ENCODE data around the gene SLC44A1. TPM values are rescaled to one million over a fixed set of nuclear protein-coding genes. Genes with fewer than 3 reads are reported as not detected.

Gene SLC44A1
- total RNA-seq, 1 donor from 2014 or later, result 52.5 TPM

DNA sequence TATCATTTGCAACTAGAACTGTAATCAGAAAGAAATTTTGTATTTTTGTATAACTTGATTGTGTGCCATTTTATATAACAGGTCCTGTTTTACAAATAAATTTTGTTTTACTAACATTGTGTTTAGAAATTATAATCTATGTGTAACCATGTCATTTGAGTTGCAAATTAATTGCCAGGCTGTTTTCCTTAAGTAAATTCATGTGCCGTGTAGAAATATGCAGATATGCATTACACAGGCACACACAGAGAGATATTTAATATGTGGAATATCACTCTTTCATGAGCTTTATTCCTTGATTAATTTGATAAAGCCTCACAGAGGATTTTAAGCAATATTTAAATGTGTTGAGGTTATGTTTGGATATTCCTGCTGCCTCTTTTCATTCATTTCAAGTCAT lies 146.8 kb downstream of the SLC44A1 start:
- DNase-seq (ENCODE audit: low spot score), result no peak

DNA sequence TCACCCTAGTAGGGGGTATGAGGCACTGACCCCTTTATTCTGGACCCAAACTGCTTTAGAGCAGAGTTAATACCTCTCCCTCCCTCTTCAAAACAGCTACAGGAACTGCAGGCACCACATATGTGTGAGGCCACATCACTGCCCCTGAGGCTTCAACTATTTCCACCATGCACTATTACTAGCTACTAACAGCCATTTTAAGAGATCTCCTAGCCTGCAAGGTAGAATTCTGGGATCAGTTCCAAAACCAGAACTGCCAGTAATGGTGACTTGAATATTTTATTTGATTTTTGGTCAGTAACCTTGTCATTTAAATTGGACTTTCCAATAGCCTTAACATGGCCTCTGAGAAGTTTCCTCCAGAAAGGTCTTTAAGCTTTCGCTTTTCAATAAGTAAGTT lies 148.1 kb downstream of the SLC44A1 start:
- DNase-seq (ENCODE audit: low spot score), result no peak

DNA sequence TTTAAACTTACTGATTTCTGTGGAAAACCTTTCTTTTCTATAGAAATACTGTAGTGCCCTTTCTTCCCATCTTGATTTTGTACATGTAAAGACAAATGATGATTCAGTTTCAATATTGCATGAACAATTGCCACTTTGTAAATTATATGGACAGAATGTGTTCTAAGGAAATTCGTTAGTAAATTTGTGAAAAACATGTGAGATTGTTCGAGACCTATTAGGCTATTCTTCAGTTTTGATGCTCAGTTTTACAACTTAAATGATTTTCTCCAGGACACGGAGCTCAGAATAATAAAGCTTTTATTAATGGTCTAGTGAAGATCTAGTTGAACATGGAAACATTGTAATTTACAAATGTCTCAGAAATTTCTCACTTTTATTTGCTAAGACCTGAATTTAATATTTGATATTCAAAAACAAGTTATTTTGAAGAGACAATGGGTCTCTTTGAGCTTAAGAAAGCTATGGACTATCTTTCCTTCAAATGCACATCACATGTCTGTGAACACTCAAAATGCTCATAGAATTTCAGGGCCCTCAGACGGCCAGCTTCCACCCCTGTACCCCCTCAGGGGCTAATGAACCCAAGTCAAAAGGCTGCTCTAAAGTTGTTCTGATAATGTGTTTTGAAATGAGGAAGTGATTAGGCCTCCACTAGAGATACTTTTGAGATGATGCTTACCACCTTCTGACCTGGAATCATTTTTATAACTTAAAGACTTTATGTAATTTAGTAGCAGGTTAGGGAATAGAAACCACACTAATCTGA lies 149.3 kb downstream of the SLC44A1 start:
- no peak for DNase-seq (ENCODE audit: low spot score)

GRCh38 chr9:105396441-105396840 lies 152.0 kb downstream of the SLC44A1 start:
- DNase-seq (ENCODE audit: low spot score), result no peak

- no peak for DNase-seq (ENCODE audit: low spot score)
These were observed 152.4 kb downstream of the SLC44A1 start for GRCh38 chr9:105396901-105397300.

DNA sequence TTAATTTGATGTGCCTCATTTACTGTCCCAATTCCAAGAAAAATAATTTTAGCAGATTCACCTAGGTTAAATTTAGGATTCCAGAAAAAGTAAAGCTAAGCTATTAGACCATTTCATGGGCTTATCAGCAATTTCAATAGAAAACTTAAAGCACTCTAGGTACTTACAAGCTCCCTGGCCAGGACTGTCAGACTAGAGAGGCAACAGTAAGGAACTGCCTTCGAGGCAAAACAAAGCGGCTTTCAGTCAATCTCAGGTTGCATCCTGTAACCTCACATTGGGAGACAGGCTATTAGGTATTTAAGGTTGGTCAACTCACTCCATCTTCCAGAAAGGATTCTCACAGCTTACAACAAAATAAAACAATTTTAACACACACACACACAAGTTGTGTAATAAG lies 154.7 kb downstream of the SLC44A1 start:
- no peak for DNase-seq (ENCODE audit: low spot score)

DNA sequence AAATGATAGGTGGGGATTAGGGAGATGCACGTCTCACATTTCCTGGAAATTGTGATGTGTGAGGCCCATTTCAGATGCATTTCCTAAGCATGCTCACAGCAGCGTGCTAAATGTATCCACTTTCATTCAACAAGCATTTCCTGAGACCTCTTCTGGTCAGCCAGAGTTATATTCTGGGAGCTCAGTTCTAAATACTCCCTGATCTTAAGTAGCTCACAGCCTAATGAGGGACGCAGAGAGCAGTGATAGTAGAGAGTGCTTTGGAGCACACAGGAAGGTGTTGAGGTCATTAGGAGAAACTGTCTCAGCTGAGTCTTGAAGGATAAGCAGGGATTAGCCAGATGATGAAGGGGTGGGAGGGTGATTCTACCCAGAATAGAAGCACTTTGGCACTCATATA lies 157.2 kb downstream of the SLC44A1 start:
- DNase-seq (ENCODE audit: low spot score), result peak; percentile 38

- DNase-seq (ENCODE audit: low spot score), result no peak
These were observed 159.2 kb downstream of the SLC44A1 start for GRCh38 chr9:105403552-105404248.

DNA sequence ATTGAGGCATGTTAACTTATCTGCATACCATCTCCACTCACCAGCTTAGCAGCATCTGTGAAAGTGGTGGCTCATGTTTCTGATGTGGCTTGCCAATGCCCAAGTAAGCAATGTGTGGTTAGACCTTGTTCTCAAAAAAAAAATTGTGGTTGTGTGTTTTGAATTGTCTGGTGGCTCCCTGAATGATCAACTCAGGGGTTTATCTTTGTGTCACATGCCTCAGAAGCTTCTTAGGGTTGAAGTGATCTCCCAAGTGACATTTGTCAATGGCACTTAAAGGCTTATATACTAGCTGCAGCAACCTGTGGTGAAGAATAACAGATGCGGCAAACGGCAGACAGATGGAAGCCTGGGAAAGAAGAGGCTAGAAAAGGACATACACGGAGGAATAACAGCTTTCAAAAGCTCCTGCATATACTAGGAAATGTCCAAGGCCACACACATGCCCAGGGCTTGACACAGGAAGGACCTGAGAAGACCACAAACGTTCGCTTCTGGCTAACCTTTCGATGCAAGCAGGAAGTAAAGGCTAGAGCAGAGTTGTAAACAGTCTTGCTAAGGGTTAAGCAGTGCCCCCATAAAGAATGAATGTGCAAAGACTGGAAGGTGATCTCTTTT lies 161.2 kb downstream of the SLC44A1 start:
- no peak for DNase-seq (ENCODE audit: low spot score)

DNA sequence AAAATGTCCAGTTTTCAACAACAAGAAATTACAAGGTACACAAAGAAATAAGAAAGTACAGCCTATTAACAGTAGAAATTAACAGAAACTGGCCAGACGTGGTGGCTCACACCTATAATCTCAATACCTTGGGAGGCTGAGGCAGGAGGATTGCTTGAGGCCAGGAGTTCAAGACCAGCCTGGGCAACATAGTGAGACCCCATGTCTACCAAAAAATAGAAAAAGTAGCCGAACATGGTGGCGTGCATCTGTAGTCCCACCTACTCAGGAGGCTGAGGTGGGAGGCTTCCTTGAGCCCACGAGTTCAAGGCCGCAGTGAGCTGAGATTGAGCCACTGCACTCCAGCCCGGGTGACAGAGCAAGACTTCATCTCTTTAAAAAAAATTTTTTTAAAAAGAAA lies 161.9 kb downstream of the SLC44A1 start:
- DNase-seq (ENCODE audit: low spot score), result no peak

DNA sequence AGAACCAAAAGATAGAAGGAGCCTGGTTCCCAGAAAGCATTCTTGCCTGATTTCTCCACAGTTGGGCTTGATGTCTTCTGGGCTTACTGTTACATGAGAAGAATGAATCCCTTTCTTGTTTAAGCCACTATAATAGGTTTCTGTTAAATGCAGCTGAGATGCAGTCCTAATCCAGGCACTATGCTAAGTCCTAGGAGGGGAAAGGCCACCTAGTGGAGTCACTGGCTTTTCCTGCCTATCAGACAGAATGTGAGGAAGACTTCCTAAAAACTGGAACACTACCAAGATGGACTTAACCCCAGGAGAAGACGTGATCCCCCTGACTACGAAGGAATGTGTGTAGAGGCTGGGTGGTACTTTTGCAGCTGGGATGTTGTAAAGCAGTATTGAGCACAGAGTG lies 169.1 kb downstream of the SLC44A1 start:
- peak; percentile 72 for DNase-seq (ENCODE audit: low spot score)

DNA sequence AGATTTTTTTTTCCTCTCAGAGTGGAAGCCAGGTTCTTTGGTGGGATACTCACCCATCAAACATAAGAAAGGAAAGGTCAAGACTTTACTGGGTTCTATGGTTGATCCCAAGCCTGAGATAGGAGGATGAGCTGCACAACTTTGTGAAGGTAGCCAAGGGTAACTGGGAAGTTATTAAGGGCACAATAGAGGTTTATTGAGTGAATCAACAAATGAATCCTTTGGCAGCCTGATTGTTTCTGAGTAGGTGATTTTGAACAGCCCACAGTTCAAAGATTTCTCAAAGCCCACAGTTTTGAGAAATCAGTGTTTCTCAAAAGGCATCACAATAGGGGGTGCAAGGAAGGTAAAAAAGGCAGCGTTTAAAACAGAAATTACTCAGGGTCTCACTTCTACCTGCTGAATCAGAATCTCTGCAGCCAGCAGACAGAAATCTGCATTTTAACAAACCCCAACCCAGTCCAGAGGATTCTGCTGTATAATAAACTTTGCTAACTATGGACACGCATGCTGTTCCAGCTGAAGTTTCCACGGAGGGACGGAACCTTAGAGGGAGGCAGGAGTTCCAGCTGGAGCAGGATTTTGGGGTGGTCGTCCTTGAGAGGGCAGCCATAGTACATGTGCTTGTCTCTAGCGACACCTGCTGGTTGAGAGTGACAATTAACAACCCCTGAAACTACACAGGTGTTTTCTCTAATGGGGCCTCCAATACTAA lies 170.7 kb downstream of the SLC44A1 start:
- DNase-seq (ENCODE audit: low spot score), result peak; percentile 49

DNA sequence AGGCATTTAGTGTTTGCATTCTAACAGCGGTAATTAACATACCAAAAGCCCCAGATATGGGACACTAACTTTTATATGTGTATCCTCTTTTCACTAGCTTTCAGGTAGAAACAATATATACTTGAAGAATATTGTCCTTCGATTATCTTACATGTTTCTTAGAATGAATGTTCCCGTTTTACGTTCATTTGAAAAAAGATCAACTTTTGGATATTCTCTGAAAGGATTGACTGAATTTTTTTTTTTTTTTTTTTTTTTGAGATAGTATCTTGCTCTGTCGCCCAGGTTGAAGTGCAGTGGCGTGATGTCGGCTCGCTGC lies 171.2 kb downstream of the SLC44A1 start:
- DNase-seq (ENCODE audit: low spot score), result no peak

DNA sequence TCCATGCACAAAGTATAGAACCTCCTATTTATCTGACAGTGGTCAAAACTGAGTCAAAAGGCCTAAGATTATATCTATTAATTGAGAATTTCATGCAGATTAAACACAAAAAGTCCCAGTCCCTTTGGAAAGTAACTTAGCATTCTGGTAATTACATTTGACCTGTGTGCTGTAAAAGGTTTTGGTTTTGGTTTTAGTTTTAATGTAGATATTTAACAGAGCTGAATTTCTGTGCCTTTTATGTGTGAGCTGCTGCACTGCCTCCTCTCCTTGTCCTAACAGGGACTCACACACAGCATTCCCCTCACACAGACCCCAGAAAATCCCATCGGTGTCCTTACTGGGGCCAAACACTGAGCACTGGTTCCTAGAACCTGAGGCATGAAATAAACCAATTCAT lies 172.4 kb downstream of the SLC44A1 start:
- DNase-seq (ENCODE audit: low spot score), result no peak

DNA sequence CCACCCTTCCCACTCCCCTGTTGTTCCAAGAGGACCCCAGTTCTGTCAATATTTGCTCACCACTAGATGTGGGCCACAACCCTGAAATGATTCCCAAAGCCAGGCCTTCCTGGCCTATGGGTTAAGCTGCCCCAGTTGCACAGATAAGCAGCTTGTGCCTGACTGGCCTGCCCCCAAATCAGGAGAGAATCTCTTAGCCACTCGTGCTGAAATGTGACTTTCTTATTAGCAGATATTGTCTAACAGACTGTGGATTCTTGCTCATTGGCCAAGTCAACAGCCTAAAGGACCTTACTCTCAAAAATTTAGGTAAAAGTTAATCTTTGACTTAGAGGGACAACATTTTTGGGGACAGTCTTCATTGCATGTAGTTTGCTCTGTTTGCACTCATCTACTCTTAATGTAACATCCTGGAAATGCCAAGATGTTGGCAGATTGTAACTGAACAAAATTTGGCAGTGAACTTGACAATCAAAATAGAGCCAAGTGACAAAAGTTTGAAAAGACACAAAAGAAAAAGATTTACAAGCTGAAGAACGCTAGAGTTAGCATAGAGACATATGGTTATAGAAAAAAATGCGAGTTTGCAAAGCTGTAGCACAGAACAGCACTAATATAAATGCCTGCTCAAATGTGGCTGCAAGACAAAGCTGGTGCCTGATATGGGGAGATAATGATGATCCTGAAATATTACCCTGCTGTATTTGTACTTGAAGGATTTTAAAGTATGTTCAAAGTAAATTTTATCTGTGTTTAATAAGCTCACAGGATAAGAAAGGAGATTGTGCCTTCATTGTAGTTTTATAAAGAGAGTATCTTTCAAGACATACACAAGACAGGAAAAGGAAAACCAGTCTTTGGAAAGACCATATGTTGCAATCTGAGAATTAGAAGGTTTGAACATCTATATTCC lies 174.4 kb downstream of the SLC44A1 start:
- DNase-seq (ENCODE audit: low spot score), result peak; percentile 93

DNA sequence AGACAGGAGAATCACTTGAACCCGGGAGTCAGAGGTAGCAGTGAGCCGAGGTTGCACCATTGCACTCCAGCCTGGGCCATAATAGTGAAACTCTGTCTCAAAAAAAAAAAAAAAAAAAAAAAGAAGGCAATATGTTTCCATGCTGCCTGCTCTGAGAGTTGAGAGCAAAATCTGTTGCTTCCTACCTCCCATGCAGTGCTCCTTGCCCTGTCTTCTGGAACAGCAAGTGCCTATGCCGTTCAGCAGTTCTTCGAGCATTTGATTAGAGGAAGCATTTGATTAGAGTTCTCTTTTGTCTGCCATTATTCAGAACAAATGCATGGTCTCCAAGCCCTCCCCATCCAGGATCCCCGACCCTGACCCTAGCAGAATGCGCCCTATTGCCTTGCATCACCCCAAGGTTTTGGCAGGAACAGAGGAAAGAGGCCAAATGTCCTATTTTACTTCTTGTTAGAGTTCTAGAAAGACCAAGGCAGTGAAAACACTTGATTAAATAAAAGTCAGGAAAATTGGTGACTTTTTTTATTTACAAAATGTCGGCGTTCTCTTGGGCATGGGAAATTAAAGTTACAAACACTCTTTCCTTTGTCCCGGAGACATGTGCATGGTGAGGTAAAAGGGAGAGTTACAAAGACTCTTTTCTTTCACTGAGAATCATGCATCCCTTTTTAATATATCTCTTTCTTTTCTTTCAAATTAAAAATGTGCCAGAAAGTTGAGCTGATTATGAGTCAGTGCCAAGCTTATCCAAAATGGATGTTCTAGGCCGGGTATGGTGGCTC lies 175.6 kb downstream of the SLC44A1 start:
- DNase-seq (ENCODE audit: low spot score), result no peak

GRCh38 chr9:105421154-105421553 lies 176.7 kb downstream of the SLC44A1 start:
- DNase-seq (ENCODE audit: low spot score), result peak; percentile 84

DNA sequence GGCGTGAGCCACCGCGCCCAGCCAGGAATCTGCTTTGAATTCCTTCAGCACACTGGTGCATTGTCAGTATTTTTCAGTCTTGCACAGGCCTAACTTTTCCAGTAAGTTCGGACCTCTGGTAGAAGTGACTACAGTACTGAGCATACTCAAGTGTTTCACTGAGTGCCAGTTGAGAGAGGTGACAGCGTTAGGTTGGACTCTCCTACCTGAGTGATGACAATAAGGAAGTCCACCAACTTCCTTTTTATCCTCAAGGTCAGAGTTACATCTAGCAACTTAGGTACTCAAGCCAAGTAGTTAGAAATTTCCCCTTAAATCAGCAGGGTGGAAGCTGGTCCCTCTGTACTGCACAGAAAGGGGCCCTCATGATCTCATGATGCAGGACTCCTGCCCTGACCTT lies 177.4 kb downstream of the SLC44A1 start:
- no peak for DNase-seq (ENCODE audit: low spot score)

GRCh38 chr9:105425816-105426433 lies 181.5 kb downstream of the SLC44A1 start:
- DNase-seq (ENCODE audit: low spot score), result no peak

DNA sequence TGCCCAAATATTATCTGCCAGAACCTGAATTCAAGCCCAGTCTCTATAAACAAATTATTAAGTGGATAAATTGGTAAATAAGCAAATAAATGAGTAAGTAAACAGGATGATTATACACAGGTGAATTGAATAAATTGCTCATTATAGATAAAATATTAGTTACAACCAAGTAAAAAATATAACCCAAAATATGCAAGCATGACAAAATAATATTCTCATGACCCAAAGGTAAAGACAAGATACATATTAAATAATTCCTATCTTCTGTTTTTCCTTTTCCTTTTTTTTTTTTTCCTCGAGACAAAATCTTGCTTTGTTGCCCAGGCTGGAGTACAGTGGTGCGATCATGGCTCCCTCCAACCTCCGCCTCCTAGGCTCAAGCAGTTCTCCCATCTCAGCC lies 182.2 kb downstream of the SLC44A1 start:
- no peak for DNase-seq (ENCODE audit: low spot score)
